ENCODE data around the gene BCAP31.

BCAP31 gene

GRCh38 chrX:153671589-153672530 lies 52.3 kb downstream of the BCAP31 start:
- no peak for DNase-seq

- DNase-seq: no peak
Measured at GRCh38 chrX:153670748-153671588, 53.2 kb downstream of the BCAP31 start.

- no peak for DNase-seq
Measured at GRCh38 chrX:153669901-153670731, 54.1 kb downstream of the BCAP31 start.

GRCh38 chrX:153669174-153669890 lies 54.9 kb downstream of the BCAP31 start:
- DNase-seq: no peak

- DNase-seq: no peak
Measured at GRCh38 chrX:153668423-153669173, 55.6 kb downstream of the BCAP31 start.

GRCh38 chrX:153667956-153668396 lies 56.2 kb downstream of the BCAP31 start:
- peak; percentile 88 for DNase-seq

GRCh38 chrX:153667281-153667955 lies 56.8 kb downstream of the BCAP31 start:
- DNase-seq: no peak

- no peak for DNase-seq
Measured at GRCh38 chrX:153665726-153666306, 58.4 kb downstream of the BCAP31 start.

- DNase-seq: peak; percentile 15
Measured at GRCh38 chrX:153662266-153662665, 61.9 kb downstream of the BCAP31 start.

GRCh38 chrX:153659268-153659667 lies 64.9 kb downstream of the BCAP31 start:
- DNase-seq: no peak

GRCh38 chrX:153657161-153657560 lies 67.0 kb downstream of the BCAP31 start:
- no peak for DNase-seq

- DNase-seq: no peak
Measured at GRCh38 chrX:153653556-153653955, 70.6 kb downstream of the BCAP31 start.

- no peak for DNase-seq
Measured at GRCh38 chrX:153651540-153652079, 72.6 kb downstream of the BCAP31 start.

GRCh38 chrX:153650959-153651358 lies 73.2 kb downstream of the BCAP31 start:
- no peak for DNase-seq
